Measurements from ENCODE around the gene POM121. TPM values are rescaled to one million over a fixed set of nuclear protein-coding genes. Genes with fewer than 3 reads are reported as not detected.
"Not testable (repeated sequence)": the region's sequence is repeated elsewhere in the genome, so short reads cannot be mapped to it uniquely, and the experiment has no call there.

The POM121 gene
- total RNA-seq (10 to 100 TPM; 10.9 to 23.2 (median 16.1) TPM), polyA plus RNA-seq (10 to 100 TPM in 1 of 2 donors, 1 to 10 TPM in 1; 8.3 to 16.8 TPM)
- long read RNA-seq, donor 1, partial matches to known transcripts, result 4 of 14 reads
- long read RNA-seq, donor 1, other reads (novel, unspliced or antisense), result 10 of 14 reads
- long read RNA-seq, donor 2, partial matches to known transcripts, result 8 of 15 reads
- long read RNA-seq, donor 2, other reads (novel, unspliced or antisense), result 7 of 15 reads
- long read RNA-seq, donor 3, partial matches to known transcripts, result 5 of 13 reads
- long read RNA-seq, donor 3, other reads (novel, unspliced or antisense), result 8 of 13 reads

DNA sequence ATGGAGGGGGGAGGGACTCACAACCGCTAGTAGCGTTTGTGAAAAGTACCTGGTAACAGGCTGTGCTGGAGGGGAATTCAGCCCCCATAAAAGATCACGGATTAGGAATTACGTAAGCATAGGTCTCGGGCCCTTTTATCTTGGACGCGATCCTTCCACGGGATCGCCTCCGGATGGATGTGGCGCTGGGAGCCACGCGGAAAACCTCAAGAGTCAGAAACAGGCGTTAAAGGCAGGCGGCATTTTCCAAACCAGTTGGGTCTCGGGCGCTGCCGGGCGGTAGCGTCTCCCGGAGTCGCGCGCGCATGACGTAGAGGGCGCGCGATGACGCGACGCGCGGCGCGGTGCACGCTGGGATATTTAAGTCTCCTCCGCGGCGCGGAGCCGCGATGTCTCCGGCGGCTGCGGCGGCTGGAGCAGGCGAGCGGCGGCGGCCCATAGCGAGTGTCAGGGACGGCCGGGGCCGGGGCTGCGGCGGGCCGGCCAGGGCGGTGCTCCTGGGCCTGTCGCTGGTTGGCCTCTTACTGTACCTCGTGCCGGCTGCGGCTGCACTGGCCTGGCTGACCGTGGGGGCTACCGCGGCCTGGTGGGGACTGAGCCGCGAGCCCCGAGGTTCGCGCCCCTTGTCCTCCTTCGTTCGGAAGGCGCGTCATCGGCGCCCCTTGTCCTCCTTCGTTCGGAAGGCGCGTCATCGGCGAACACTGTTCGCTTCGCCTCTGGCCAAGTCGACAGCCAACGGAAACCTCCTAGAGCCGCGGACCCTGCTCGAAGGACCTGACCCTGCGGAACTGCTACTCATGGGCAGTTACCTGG lies at the start of gene POM121:
TSS of gene POM121 (plus strand) at position 363 of the 813 bp plus-strand sequence. CDS start at position 390, 27 bp downstream.
- H3K4me1 ChIP-seq, result peaks cover 0 to 22% (median 16%) of the 10 kb centered on the region in 12 donors
- TF ChIP-seq POLR2A (IDR thresholded peaks at IDR 0.05), result peak in 1 of 2 donors; percentile 76
- TF ChIP-seq CTCF (IDR thresholded peaks at IDR 0.05), result no peak
- intact Hi-C loops (cut with DNase I), result loop anchor here in 4 of 10 donors (5.0 to 10.0 kb wide), 4 partner anchors 93 to 520 kb away; partner anchors contain the start of gene TYW1B (in 2 of the 4)

GRCh38 chr7:72879079-72879736 lies 45.7 kb upstream of the POM121 start:
- Histone ChIP-seq H3K4me3 (peak overlapping the region; percentile 58 to 84 (median 76)), H3K4me1 (peaks cover 0 to 14% (median 1%) of the 10 kb centered on the region in 12 donors), H3K36me3 (peaks cover 0 to 21% (median 15%) of the 10 kb centered on the region in 9 donors), H3K27ac (peak overlapping the region; percentile 89 to 96 (median 92))
- ATAC-seq, result peak; percentile 100
- peak in 1 of 2 donors; percentile 68 for TF ChIP-seq POLR2A (IDR thresholded peaks at IDR 0.05)
- peak in 1 of 12 donors; percentile 16 for TF ChIP-seq CTCF (IDR thresholded peaks at IDR 0.05)
- H3K27me3 ChIP-seq; intact Hi-C loops (cut with DNase I); H3K9me3 ChIP-seq: not testable (repeated sequence)
- peak; percentile 87 to 94 (median 93) for DNase-seq
- 0 to 1% (median 0%) methylated on average over 12 to 59 of the region's 59 CpGs for WGBS, 4 donors

More for the DNA sequence above, at the start of gene POM121:
- Histone ChIP-seq H3K27me3 (no peaks in the 10 kb centered on the region), H3K4me3 (peak within 1 kb of the TSS; percentile 63 to 96 (median 90)), H3K36me3 (peaks cover 0 to 46% (median 38%) of the 10 kb centered on the region in 9 donors), H3K27ac (peak within 1 kb of the TSS; percentile 68 to 95 (median 90)), H3K9me3 (no peaks in the 10 kb centered on the region)
- DNase-seq, result peak; percentile 75 to 89 (median 86)
- peak; percentile 85 to 98 (median 97) for ATAC-seq
- WGBS, 4 donors, result 0% methylated on average over 56 to 91 of the region's 91 CpGs

DNA sequence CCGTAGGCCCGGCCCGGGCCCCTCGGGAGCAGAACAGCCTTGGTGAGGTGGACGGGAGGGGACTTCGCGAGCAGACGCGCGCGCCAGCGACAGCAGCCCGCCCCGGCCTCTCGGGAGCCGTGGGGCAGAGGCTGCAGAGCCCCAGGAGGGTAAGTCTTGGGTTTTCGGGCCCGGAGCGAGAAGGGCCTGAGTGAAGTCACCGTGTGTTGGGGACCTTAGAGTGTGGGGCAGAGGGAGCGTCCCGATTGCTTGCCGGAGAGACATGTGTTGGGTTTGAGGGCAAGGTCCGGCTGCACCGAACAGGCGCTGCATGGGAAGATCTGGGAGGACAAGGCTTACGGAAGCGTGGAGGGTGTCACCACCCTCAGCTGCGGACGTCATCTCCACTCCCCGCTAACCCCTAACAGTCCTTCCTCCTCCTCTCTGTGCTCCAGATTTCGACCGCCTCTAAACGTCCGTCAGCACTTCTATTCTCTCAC lies 45.1 kb upstream of the POM121 start:
- H3K4me1 ChIP-seq, result peaks cover 0 to 14% (median 1%) of the 10 kb centered on the region in 12 donors
- H3K27me3 ChIP-seq; intact Hi-C loops (cut with DNase I); H3K9me3 ChIP-seq: not testable (repeated sequence)
- H3K4me3 ChIP-seq, result peak overlapping the region; percentile 58 to 84 (median 76)
- WGBS, 4 donors, result 0 to 1% (median 0%) methylated on average over 19 to 35 of the region's 35 CpGs
- DNase-seq (peak; percentile 64 to 82 (median 72)), ATAC-seq (peak in 2 of 4 donors; percentile 20 to 61)
- H3K27ac ChIP-seq, result peak overlapping the region; percentile 89 to 96 (median 92)
- H3K36me3 ChIP-seq, result peaks cover 0 to 27% (median 15%) of the 10 kb centered on the region in 9 donors

GRCh38 chr7:72891750-72892149 lies 33.1 kb upstream of the POM121 start:
- H3K27me3 ChIP-seq; ATAC-seq; H3K27ac ChIP-seq; H3K9me3 ChIP-seq; H3K4me3 ChIP-seq; intact Hi-C loops (cut with DNase I); DNase-seq: not testable (repeated sequence)
- peaks cover 0 to 16% (median 2%) of the 10 kb centered on the region in 12 donors for H3K4me1 ChIP-seq
- peaks cover 0 to 68% (median 49%) of the 10 kb centered on the region in 9 donors for H3K36me3 ChIP-seq
- WGBS, 4 donors, result 87 to 92% (median 88%) methylated on average over 4 of the region's 4 CpGs

GRCh38 chr7:72904740-72905139 lies 20.2 kb upstream of the POM121 start:
- DNase-seq, ATAC-seq, H3K4me3 ChIP-seq, H3K27ac ChIP-seq, H3K27me3 ChIP-seq, H3K9me3 ChIP-seq, H3K4me1 ChIP-seq: not testable (repeated sequence)
- WGBS, 4 donors, result 94 to 97% (median 95%) methylated on average over 6 of the region's 6 CpGs
- H3K36me3 ChIP-seq, result peaks cover 0 to 66% (median 43%) of the 10 kb centered on the region in 9 donors
- intact Hi-C loops (cut with DNase I), result loop anchor here in 1 of 10 donors (10.0 kb wide), 1 partner anchor 70 kb away; no protein-coding TSS in a partner anchor

- WGBS, 4 donors, result 94 to 97% (median 95%) methylated on average over 10 of the region's 10 CpGs
- not testable (repeated sequence) for H3K4me3 ChIP-seq, DNase-seq, H3K27me3 ChIP-seq, ATAC-seq, H3K4me1 ChIP-seq, H3K9me3 ChIP-seq, H3K27ac ChIP-seq
- peaks cover 0 to 43% (median 27%) of the 10 kb centered on the region in 9 donors for H3K36me3 ChIP-seq
- intact Hi-C loops (cut with DNase I), result loop anchor here in 1 of 10 donors (10.0 kb wide), 1 partner anchor 74 kb away; no protein-coding TSS in a partner anchor
These were observed 16.5 kb upstream of the POM121 start for GRCh38 chr7:72908422-72908821.

- not testable (repeated sequence) for H3K4me3 ChIP-seq, H3K27me3 ChIP-seq, H3K9me3 ChIP-seq, DNase-seq, H3K4me1 ChIP-seq, H3K27ac ChIP-seq
- ATAC-seq, result peak in 1 of 4 donors; percentile 20
- 88 to 94% (median 90%) methylated on average over 8 to 10 of the region's 12 CpGs for WGBS, 4 donors
- intact Hi-C loops (cut with DNase I), result loop anchor here in 3 of 10 donors (10.0 kb wide), 2 partner anchors 77 to 87 kb away; partner anchors contain the start of gene TYW1B (in 2 of the 3)
- H3K36me3 ChIP-seq, result peaks cover 0 to 46% (median 29%) of the 10 kb centered on the region in 9 donors
These were observed 13.5 kb upstream of the POM121 start for GRCh38 chr7:72911395-72911794.

Measured in heart left ventricle (tissue), 16 donors.